GM12891 (cell line): ENCODE measurements around the gene MELK.

Experiments used
- PAX5 ChIP-seq: IDR thresholded peaks from 2 replicates; pipeline ENCODE4 v1.6.1; 2011; ENCODE audit warnings: low read length, moderate library complexity, mild to moderate bottlenecking; ENCODE audit not compliant: insufficient read depth, severe bottlenecking
- POLR2A ChIP-seq: IDR thresholded peaks from 2 replicates; pipeline ENCODE4 v1.6.1; 2011; ENCODE audit warnings: low read depth, low read length, control low read depth
- POLR2AphosphoS5 ChIP-seq: IDR thresholded peaks from 2 replicates; pipeline ENCODE4 v1.6.1; 2011; ENCODE audit warnings: low read depth, low read length, control low read depth
- POU2F2 ChIP-seq: IDR thresholded peaks from 2 replicates; pipeline ENCODE4 v1.6.1; 2011; ENCODE audit warnings: low read depth, mild to moderate bottlenecking, control low read depth, low read length, moderate library complexity
- SPI1 ChIP-seq: IDR thresholded peaks from 2 replicates; pipeline ENCODE4 v1.6.1; 2011; ENCODE audit warnings: low read depth, low read length, control low read depth
- TAF1 ChIP-seq: IDR thresholded peaks from 2 replicates; pipeline ENCODE4 v1.6.1; 2011; ENCODE audit warnings: low read depth, low read length, control low read depth

- no peak for TF ChIP-seq POLR2A
- no peak for TF ChIP-seq POLR2AphosphoS5
- TF ChIP-seq TAF1: no peak
- TF ChIP-seq SPI1: no peak
- no peak for TF ChIP-seq POU2F2
- no peak for TF ChIP-seq PAX5
Measured at GRCh38 chr9:36576866-36577265, 4.2 kb downstream of the MELK start.
